HepG2 (cell line): ENCODE results near the gene CASKIN1.

ENCODE experiments used
- ASH2L ChIP-seq: fragments of 300-600, 200-600 bp; sonication (generic); IDR thresholded peaks from 2 replicates; pipeline ENCODE4 v1.7.0; 2017; ENCODE audit warnings: low read depth, mild to moderate bottlenecking, moderate library complexity, mixed read lengths, low read length; ENCODE audit not compliant: insufficient read length
- BRCA1 ChIP-seq: sonication (generic); formaldehyde crosslinking; IDR thresholded peaks from 2 replicates; pipeline ENCODE4 v1.4.0; 2020; ENCODE audit warnings: missing genetic modification reagents
- CAMTA2 ChIP-seq: sonication (generic); formaldehyde crosslinking; IDR thresholded peaks from 2 replicates; pipeline ENCODE4 v1.4.0; 2020; ENCODE audit warnings: mild to moderate bottlenecking, missing genetic modification reagents, borderline replicate concordance
- DPF2 ChIP-seq: sonication (generic); formaldehyde crosslinking; IDR thresholded peaks from 2 replicates; pipeline ENCODE4 v1.4.0; 2020; ENCODE audit warnings: mild to moderate bottlenecking, low read depth, missing genetic modification reagents, borderline replicate concordance
- EZH2 ChIP-seq: conservative IDR thresholded peaks from 2 replicates; pipeline ENCODE4 v1.6.1; 2012; ENCODE audit warnings: mild to moderate bottlenecking, low read depth, low read length, moderate library complexity
- KDM6A ChIP-seq: IDR thresholded peaks from 2 replicates; pipeline ENCODE4 v1.6.1; 2016; ENCODE audit warnings: low read depth
- NONO ChIP-seq, 2 experiments: fragments of 450-650 bp in 1 of 2; sonication (generic) in 1 of 2; formaldehyde crosslinking in 1 of 2; IDR thresholded peaks in 1 of 2; conservative IDR thresholded peaks in 1 of 2; 2 replicates each; pipeline versions ENCODE4 v1.6.1 to v1.8.0; 2017 to 2022; ENCODE audit warnings: mild to moderate bottlenecking in 1 of 2, missing genetic modification reagents in 1 of 2, moderate library complexity in 1 of 2
- RFXANK ChIP-seq: IDR thresholded peaks from 2 replicates; pipeline ENCODE4 v1.6.1; 2016
- TCF7L2 ChIP-seq: IDR thresholded peaks from 2 replicates; pipeline ENCODE4 v1.6.1; 2011; ENCODE audit warnings: mild to moderate bottlenecking, low read depth, low read length, moderate library complexity
- ZNF576 ChIP-seq: sonication (generic); formaldehyde crosslinking; IDR thresholded peaks from 2 replicates; pipeline ENCODE4 v1.4.0; 2020; ENCODE audit warnings: mild to moderate bottlenecking, missing genetic modification reagents
- ZSCAN20 ChIP-seq: sonication (generic); formaldehyde crosslinking; IDR thresholded peaks from 2 replicates; pipeline ENCODE4 v1.4.0; 2020; ENCODE audit warnings: missing genetic modification reagents, mild to moderate bottlenecking, borderline replicate concordance

GRCh38 chr16:2190659-2191445, 5.6 kb downstream of the CASKIN1 start:
- no peak for TF ChIP-seq NONO (IDR thresholded peaks at IDR 0.05)
- 0 out of 2 replicates have a peak, but pooled peaks have one; percentile 25 for TF ChIP-seq NONO (CRISPR knock-in tag; conservative IDR thresholded peaks at IDR 0.05)
- no peak for TF ChIP-seq DPF2 (CRISPR knock-in tag)
- no peak for TF ChIP-seq ASH2L
- no peak for TF ChIP-seq KDM6A (CRISPR knock-in tag)
- no peak for TF ChIP-seq RFXANK
- TF ChIP-seq ZNF576: no peak
- no peak for TF ChIP-seq CAMTA2 (CRISPR knock-in tag)
- no peak for TF ChIP-seq BRCA1
- no peak for TF ChIP-seq TCF7L2
- TF ChIP-seq EZH2: no peak
- no peak for TF ChIP-seq ZSCAN20
